Vagina (tissue), 2 donors: Measurements from ENCODE around the gene EDRF1.

Experiments
- POLR2A ChIP-seq, 2 donors: fragments of 450-650 bp; IDR thresholded peaks; one replicate each; pipeline ENCODE4 v1.6.1; 2017; ENCODE audit warnings: antibody characterized with exemption in 2 of 2, mild to moderate bottlenecking in 2 of 2, moderate library complexity in 2 of 2
- TF ChIP-seq, protein P1 (sequence below), 3 experiments: fragments of 450-650 bp in 2 of 3; fragments of 200-600 bp in 1 of 3; sonication (generic) in 1 of 3; IDR thresholded peaks; one replicate each; pipeline ENCODE4 v1.5.1; 2017 to 2019; ENCODE audit warnings: antibody characterized with exemption in 3 of 3, mild to moderate bottlenecking in 2 of 3, moderate library complexity in 2 of 3

DNA sequence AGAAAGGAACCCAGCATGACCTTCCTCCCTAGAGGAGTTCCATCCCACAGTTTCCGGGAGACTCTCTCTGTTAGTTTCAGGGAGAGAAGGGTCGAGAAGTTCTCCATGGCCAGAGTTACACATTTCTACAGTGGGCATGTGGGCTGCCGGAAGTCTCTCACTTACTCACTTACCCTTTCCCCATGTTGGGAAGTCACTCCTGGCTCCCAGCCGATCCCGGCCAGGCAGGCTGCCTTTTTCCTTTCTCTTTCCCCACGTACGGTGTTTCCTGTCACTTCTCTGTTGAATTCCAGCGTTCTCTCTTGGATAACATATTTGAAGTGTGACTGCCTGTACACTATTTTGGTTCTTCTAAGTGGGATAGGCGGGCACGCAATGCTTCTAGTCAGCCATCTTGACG lies 40.1 kb upstream of the EDRF1 start:
- TF ChIP-seq, protein P1, sequence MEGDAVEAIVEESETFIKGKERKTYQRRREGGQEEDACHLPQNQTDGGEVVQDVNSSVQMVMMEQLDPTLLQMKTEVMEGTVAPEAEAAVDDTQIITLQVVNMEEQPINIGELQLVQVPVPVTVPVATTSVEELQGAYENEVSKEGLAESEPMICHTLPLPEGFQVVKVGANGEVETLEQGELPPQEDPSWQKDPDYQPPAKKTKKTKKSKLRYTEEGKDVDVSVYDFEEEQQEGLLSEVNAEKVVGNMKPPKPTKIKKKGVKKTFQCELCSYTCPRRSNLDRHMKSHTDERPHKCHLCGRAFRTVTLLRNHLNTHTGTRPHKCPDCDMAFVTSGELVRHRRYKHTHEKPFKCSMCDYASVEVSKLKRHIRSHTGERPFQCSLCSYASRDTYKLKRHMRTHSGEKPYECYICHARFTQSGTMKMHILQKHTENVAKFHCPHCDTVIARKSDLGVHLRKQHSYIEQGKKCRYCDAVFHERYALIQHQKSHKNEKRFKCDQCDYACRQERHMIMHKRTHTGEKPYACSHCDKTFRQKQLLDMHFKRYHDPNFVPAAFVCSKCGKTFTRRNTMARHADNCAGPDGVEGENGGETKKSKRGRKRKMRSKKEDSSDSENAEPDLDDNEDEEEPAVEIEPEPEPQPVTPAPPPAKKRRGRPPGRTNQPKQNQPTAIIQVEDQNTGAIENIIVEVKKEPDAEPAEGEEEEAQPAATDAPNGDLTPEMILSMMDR (IDR thresholded peaks at IDR 0.05), result no peak
- no peak for TF ChIP-seq POLR2A (IDR thresholded peaks at IDR 0.05)
